Natural killer cell treated with Interleukin-12 subunit alpha and Interleukin-12 subunit beta and Interleukin-15 and Interleukin-18, amount 100 ng/mL, for 72 hours (primary cell): ENCODE measurements around the gene NNMT. TPM values are rescaled to one million over a fixed set of nuclear protein-coding genes. Genes with fewer than 3 reads are reported as not detected.

Source experiments
- ATAC-seq, 2 donors: fragments of 150-1000 bp; cut with Tn5 transposase in 1 of 2; sonication (Bioruptor Pico), chemical (Tn5 transposase) in 1 of 2; 2 replicates each; pipeline ENCODE4 v1.10.0; 2021
- DNase-seq: peaks from one replicate; pipeline ENCODE4 v3.0.0; 2022; ENCODE audit warnings: low spot score
- H3K27ac Mint-ChIP-seq, 2 donors: 1 replicate in 1 of 2; 2 replicates in 1 of 2; pipeline ENCODE4 v1.8.0; 2022; ENCODE audit warnings: mixed read lengths in 2 of 2, mild to moderate bottlenecking in 1 of 2, moderate library complexity in 1 of 2
- H3K27me3 Mint-ChIP-seq, 2 donors: 1 replicate in 1 of 2; 2 replicates in 1 of 2; pipeline ENCODE4 v1.8.0; 2022; ENCODE audit warnings: mixed read lengths in 2 of 2
- H3K36me3 Mint-ChIP-seq: one replicate; pipeline ENCODE4 v1.8.0; 2022; ENCODE audit warnings: mixed read lengths
- H3K4me1 Mint-ChIP-seq, 2 donors: 1 replicate in 1 of 2; 2 replicates in 1 of 2; pipeline ENCODE4 v1.8.0; 2022; ENCODE audit warnings: low read depth in 2 of 2, mixed read lengths in 2 of 2, mild to moderate bottlenecking in 1 of 2
- H3K4me3 Mint-ChIP-seq: one replicate; pipeline ENCODE4 v1.8.0; 2022; ENCODE audit warnings: mixed read lengths
- H3K9me3 Mint-ChIP-seq: 2 replicates; pipeline ENCODE4 v1.8.0; 2022; ENCODE audit warnings: mixed read lengths
- total RNA-seq, 2 donors: library from RNA; stranded (reverse); gene quantifications; one replicate each; pipeline ENCODE4 v1.2.3, GENCODE V29; 2022

NNMT gene
- total RNA-seq, 2 donors from 2014 or later: not detected

DNA sequence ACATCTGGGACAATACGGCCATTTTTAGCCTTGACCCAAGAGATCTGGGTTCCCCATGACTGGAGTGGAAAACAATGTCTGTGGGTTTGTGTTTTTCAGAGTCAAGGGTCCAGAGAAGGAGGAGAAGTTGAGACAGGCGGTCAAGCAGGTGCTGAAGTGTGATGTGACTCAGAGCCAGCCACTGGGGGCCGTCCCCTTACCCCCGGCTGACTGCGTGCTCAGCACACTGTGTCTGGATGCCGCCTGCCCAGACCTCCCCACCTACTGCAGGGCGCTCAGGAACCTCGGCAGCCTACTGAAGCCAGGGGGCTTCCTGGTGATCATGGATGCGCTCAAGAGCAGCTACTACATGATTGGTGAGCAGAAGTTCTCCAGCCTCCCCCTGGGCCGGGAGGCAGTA lies 15.7 kb downstream of the NNMT start:
- Mint-ChIP-seq H3K9me3 (no peaks in the 10 kb centered on the region), H3K36me3 (no peaks in the 10 kb centered on the region), H3K4me1 (peaks cover 13 to 18% of the 10 kb centered on the region in 2 donors), H3K27ac (no peak overlapping the region), H3K4me3 (no peak overlapping the region), H3K27me3 (peaks cover 23 to 34% of the 10 kb centered on the region in 2 donors)
- DNase-seq (no peak), ATAC-seq (no peak)

GRCh38 chr11:114314096-114314495 lies 17.9 kb downstream of the NNMT start:
- DNase-seq: no peak
- no peak overlapping the region for H3K27ac Mint-ChIP-seq
- no peaks in the 10 kb centered on the region for H3K36me3 Mint-ChIP-seq

DNA sequence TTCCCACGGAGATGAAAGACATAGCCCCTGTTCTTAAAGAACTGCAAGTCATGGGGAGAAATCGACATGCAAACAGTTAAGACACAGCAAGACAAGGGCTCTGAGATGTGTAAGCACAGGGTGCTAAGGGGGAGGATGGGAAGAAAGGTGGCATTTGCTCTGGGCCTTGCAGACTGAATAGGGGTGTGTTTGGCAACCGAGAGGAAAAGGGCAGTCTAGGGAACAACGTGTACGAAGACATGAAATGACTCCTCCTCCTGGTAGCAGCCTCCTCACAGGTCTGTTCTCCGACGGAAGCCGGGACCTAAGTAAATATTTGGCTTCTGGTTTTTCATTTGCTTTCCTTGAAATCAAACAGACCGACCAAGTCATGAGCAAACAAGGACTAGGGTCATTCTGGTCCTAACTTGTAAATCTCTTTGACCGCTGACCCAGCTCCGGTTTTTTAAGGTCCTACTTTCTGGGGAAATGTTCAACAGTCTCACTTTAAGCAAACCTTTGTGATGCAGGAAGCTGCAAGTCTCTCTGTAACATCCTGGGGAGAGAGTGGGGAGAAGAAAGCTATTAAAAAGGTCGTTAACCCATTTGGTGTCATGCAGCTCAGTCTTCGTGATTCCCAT lies 19.7 kb downstream of the NNMT start:
- Mint-ChIP-seq H3K9me3 (no peaks in the 10 kb centered on the region), H3K27ac (peak overlapping the region in 1 of 2 donors; percentile 5)
- peak in 1 of 2 donors; percentile 56 for ATAC-seq

More at GRCh38 chr11:114314096-114314495, 17.9 kb downstream of the NNMT start:
- H3K27me3 Mint-ChIP-seq: peaks cover 9 to 19% of the 10 kb centered on the region in 2 donors
- H3K9me3 Mint-ChIP-seq: no peaks in the 10 kb centered on the region
- no peak for ATAC-seq
- no peak overlapping the region for H3K4me3 Mint-ChIP-seq
- peaks cover 9 to 13% of the 10 kb centered on the region in 2 donors for H3K4me1 Mint-ChIP-seq

DNA sequence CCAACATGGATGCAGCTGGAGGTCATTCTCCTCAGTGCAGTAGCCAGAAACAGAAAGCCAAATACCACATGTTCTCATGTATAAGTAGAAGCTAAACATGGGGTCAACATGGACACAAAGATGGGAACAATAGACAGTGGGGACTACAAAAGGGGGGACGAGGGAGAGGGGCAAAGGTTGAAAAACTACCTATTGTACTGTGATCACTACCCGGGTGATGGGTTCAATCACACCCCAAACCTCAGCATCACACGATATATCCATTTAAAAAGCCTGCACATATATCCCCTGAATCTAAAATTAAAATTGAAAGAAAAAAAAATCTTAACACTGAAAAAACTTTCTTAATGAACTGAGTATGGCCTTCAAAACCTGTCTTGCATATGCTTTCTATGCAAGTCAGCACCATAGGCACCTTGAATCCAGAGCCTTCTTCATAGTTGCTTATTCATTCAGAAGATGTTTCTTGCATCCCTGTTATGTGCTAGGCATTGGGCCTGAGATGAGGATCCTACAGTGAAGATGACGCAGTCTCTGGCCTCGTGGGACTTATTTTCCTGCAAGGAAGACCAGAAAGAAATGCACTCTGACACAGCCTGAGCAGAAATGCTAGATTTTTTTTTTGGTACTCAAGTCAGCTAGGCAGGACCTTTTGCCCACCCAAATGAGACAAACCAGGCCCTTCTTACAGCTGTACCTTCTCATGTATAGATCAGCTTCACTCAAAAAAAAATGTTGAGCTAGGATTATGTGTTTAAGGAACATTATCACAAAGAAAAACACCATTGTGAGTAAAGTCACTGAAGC lies 21.0 kb downstream of the NNMT start:
- Mint-ChIP-seq H3K36me3 (no peaks in the 10 kb centered on the region), H3K27me3 (peaks cover 14 to 21% of the 10 kb centered on the region in 2 donors)

More for the DNA sequence above, 19.7 kb downstream of the NNMT start:
- Mint-ChIP-seq H3K4me3 (peak overlapping the region; percentile 57), H3K4me1 (peaks cover 6 to 13% of the 10 kb centered on the region in 2 donors), H3K36me3 (no peaks in the 10 kb centered on the region), H3K27me3 (peaks cover 9 to 18% of the 10 kb centered on the region in 2 donors)
- no peak for DNase-seq

GRCh38 chr11:114317787-114318137 lies 21.6 kb downstream of the NNMT start:
- peaks cover 14 to 21% of the 10 kb centered on the region in 2 donors for H3K27me3 Mint-ChIP-seq
- H3K4me1 Mint-ChIP-seq: peaks cover 6 to 13% of the 10 kb centered on the region in 2 donors
- no peak overlapping the region for H3K4me3 Mint-ChIP-seq
- no peaks in the 10 kb centered on the region for H3K9me3 Mint-ChIP-seq
- DNase-seq (no peak), ATAC-seq (no peak)
- no peaks in the 10 kb centered on the region for H3K36me3 Mint-ChIP-seq
- H3K27ac Mint-ChIP-seq: no peak overlapping the region

More for the DNA sequence above, 21.0 kb downstream of the NNMT start:
- no peaks in the 10 kb centered on the region for H3K9me3 Mint-ChIP-seq
- no peak for DNase-seq
- H3K27ac Mint-ChIP-seq: no peak overlapping the region
- ATAC-seq: no peak
- H3K4me1 Mint-ChIP-seq: peaks cover 6 to 13% of the 10 kb centered on the region in 2 donors
- H3K4me3 Mint-ChIP-seq: no peak overlapping the region

DNA sequence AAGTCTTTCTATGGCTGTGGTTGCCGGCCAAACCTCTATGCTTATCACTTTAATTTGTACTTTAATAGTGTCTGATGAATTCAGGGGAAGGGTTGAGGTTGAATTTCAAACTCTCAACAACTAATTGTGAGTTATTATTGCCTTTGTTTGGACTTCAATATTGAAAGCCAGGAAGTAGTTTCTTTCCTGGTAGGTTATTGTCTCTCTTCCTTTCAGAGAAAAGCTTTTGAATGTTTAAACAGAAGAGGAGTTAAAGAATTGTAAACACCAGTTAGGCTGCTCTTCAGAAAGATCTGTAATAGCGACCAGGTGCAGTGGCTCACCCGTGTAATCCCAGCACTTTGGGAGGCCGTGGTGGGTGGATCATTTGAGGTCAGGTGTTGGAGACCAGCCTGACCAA lies 22.2 kb downstream of the NNMT start:
- no peak for ATAC-seq

GRCh38 chr11:114319716-114320328 lies 23.6 kb downstream of the NNMT start:
- no peaks in the 10 kb centered on the region for H3K36me3 Mint-ChIP-seq

More for the DNA sequence above, 22.2 kb downstream of the NNMT start:
- Mint-ChIP-seq H3K9me3 (no peaks in the 10 kb centered on the region), H3K36me3 (no peaks in the 10 kb centered on the region), H3K27me3 (peaks cover 14 to 21% of the 10 kb centered on the region in 2 donors), H3K4me3 (no peak overlapping the region), H3K27ac (no peak overlapping the region), H3K4me1 (peaks cover 6 to 13% of the 10 kb centered on the region in 2 donors)
- no peak for DNase-seq

GRCh38 chr11:114321621-114322257 lies 25.5 kb downstream of the NNMT start:
- H3K4me1 Mint-ChIP-seq: peaks cover 0 to 2% of the 10 kb centered on the region in 2 donors
- no peak overlapping the region for H3K4me3 Mint-ChIP-seq
- no peaks in the 10 kb centered on the region for H3K9me3 Mint-ChIP-seq
- DNase-seq (no peak), ATAC-seq (no peak)
- H3K27me3 Mint-ChIP-seq: peaks cover 24 to 32% of the 10 kb centered on the region in 2 donors
- no peak overlapping the region for H3K27ac Mint-ChIP-seq
- H3K36me3 Mint-ChIP-seq: no peaks in the 10 kb centered on the region

More at GRCh38 chr11:114319716-114320328, 23.6 kb downstream of the NNMT start:
- no peak overlapping the region for H3K27ac Mint-ChIP-seq
- peaks cover 17 to 21% of the 10 kb centered on the region in 2 donors for H3K27me3 Mint-ChIP-seq
- no peaks in the 10 kb centered on the region for H3K9me3 Mint-ChIP-seq
- H3K4me1 Mint-ChIP-seq: peaks cover 6 to 13% of the 10 kb centered on the region in 2 donors
- no peak for DNase-seq
- no peak for ATAC-seq
- no peak overlapping the region for H3K4me3 Mint-ChIP-seq

GRCh38 chr11:114322934-114323333 lies 26.7 kb downstream of the NNMT start:
- peaks cover 27 to 32% of the 10 kb centered on the region in 2 donors for H3K27me3 Mint-ChIP-seq
- no peak overlapping the region for H3K4me3 Mint-ChIP-seq
- ATAC-seq (no peak), DNase-seq (no peak)
- no peaks in the 10 kb centered on the region for H3K36me3 Mint-ChIP-seq
- no peaks in the 10 kb centered on the region for H3K9me3 Mint-ChIP-seq
- H3K4me1 Mint-ChIP-seq: peaks cover 0 to 2% of the 10 kb centered on the region in 2 donors
- H3K27ac Mint-ChIP-seq: no peak overlapping the region

DNA sequence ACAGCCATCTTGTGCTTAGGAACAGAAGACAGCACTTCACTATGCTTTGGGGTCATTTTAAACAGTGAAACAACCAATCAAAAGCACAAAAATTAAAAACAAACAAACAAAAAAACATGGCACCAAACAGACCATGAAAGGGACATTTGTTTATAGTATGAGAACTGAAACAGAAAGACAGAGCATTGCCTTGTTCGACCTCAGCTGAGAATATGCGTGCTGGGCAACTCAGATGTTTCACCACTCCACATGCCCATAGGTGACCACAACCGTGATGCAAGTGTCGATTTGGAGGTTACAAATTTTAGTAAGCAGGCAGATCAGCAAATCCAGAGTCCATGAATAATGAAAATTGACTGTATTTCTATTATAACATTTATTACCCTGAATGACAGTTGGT lies 30.0 kb downstream of the NNMT start:
- H3K4me3 Mint-ChIP-seq: no peak overlapping the region
- no peak overlapping the region for H3K27ac Mint-ChIP-seq
- peaks cover 0 to 2% of the 10 kb centered on the region in 2 donors for H3K4me1 Mint-ChIP-seq
- no peaks in the 10 kb centered on the region for H3K9me3 Mint-ChIP-seq
- peaks cover 10% of the 10 kb centered on the region for H3K36me3 Mint-ChIP-seq
- DNase-seq: no peak
- ATAC-seq: no peak
- peaks cover 29 to 42% of the 10 kb centered on the region in 2 donors for H3K27me3 Mint-ChIP-seq

GRCh38 chr11:114326776-114327175 lies 30.6 kb downstream of the NNMT start:
- no peak for ATAC-seq

GRCh38 chr11:114330373-114330772 lies 34.2 kb downstream of the NNMT start:
- H3K9me3 Mint-ChIP-seq: no peaks in the 10 kb centered on the region
- H3K4me3 Mint-ChIP-seq: no peak overlapping the region
- no peak for DNase-seq
- no peak overlapping the region for H3K27ac Mint-ChIP-seq
- peaks cover 0 to 2% of the 10 kb centered on the region in 2 donors for H3K4me1 Mint-ChIP-seq
- ATAC-seq: no peak
- H3K36me3 Mint-ChIP-seq: peaks cover 10% of the 10 kb centered on the region
- peaks cover 38 to 60% of the 10 kb centered on the region in 2 donors for H3K27me3 Mint-ChIP-seq

More at GRCh38 chr11:114326776-114327175, 30.6 kb downstream of the NNMT start:
- Mint-ChIP-seq H3K27ac (no peak overlapping the region), H3K4me3 (no peak overlapping the region), H3K27me3 (peaks cover 27 to 38% of the 10 kb centered on the region in 2 donors), H3K36me3 (peaks cover 10% of the 10 kb centered on the region), H3K4me1 (peaks cover 0 to 2% of the 10 kb centered on the region in 2 donors), H3K9me3 (no peaks in the 10 kb centered on the region)
- DNase-seq: no peak

DNA sequence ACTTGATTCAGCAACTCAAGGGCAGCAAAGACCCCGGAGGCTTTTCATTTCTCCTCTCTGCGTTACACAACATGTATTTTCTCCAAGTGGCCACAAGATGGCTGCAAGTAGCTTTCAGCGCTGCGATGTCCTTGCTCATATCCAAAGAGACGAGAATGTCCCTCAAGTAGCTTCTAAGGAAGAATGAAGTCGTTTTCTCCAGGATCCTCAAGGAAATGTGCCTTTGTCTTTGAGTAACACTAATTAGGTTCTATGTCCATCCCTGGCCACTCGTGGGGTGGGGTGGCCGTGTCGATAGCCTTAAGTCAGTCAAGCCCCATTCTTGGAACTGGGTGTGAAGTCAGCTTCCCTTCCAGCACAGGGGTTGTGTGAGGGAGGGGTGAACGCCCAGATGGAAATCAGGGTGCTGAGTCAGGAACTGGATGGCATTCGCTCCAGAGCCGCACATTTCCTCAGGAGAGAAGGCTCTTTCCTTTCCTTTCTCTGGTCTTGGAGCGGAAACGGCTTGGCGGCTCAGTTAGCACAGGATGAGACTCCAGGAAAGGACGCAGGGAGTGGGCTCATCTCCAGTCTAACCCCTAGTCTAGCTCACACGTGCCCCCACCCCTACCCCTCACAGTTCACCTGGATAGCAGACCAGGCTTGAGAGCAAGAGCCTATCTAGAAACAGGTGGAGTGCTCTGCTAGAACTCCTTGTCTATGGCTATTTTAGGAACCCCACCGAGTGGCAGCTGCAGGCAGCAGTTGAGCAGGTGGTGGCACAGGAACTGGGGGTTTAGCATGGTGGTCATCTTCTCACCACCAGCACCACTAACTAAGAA lies 44.3 kb downstream of the NNMT start:
- DNase-seq (no peak), ATAC-seq (peak; percentile 27 to 78)
- Mint-ChIP-seq H3K4me1 (peaks cover 6 to 13% of the 10 kb centered on the region in 2 donors), H3K27me3 (peaks cover 21 to 36% of the 10 kb centered on the region in 2 donors), H3K36me3 (no peaks in the 10 kb centered on the region), H3K27ac (no peak overlapping the region), H3K9me3 (no peaks in the 10 kb centered on the region), H3K4me3 (peak overlapping the region; percentile 51)
